ENCODE results near the gene DOCK1. TPM values are rescaled to one million over a fixed set of nuclear protein-coding genes. Genes with fewer than 3 reads are reported as not detected.
"Not testable (repeated sequence)": the region's sequence is repeated elsewhere in the genome, so short reads cannot be mapped to it uniquely, and the experiment has no call there.

The DOCK1 gene
- total RNA-seq, 2 experiments from 2014 or later = not detected

DNA sequence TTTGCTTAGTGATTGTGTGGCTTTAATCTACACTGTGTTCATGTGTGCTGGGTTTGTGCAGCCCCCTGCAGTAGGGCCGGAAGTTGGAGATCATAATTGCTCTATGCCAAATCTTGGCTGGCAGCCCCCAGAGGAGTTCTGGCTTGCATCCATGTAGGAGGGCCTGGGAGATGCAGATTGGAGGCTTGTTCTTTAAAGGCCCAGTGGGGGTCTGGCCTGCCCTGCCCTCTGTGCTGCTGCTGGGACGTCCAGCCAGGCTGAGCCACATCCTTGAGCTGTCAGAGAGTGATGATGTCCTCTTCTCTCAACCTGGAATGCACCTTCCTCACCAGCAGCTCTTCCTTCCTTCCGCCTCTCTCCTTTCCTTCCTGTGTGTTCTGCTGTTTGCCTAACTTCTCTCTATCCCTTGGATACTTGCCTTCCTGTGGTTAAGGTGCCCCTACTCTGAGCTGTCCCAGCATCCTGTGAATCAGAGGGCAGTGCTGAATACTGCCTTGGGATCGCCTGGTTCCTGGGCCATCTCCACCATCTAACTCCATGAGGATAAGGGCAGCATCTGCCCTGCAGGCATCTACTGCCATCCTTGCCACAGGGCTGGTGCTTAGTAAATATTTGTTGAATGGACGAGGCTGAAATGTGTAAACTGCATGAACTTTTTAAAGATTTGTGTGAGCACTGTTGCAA is 30.2 kb downstream of the DOCK1 start:
- Mint-ChIP-seq H3K27me3 (no peaks in the 10 kb centered on the region), H3K4me1 (ENCODE audit: low read depth) (no peaks in the 10 kb centered on the region), H3K4me3 (no peak overlapping the region), H3K36me3 (ENCODE audit: low read depth) (no peaks in the 10 kb centered on the region), H3K9me3 (peaks cover 4% of the 10 kb centered on the region), H3K27ac (no peak overlapping the region)
- ATAC-seq (ENCODE audit: poor library complexity) = no peak
- CTCF ChIA-PET = no interaction called here
- no peaks in the 10 kb centered on the region for H3K27me3 ChIP-seq (ENCODE audit: control insufficient read depth in 1 of 2, insufficient read depth in 2 of 2, low read length in 2 of 2)
- H3K4me1 ChIP-seq (ENCODE audit: insufficient read depth, low read length) = no peaks in the 10 kb centered on the region
- H3K36me3 ChIP-seq (ENCODE audit: insufficient read depth, low read length) = no peaks in the 10 kb centered on the region
- no peak overlapping the region for H3K27ac ChIP-seq (ENCODE audit: low read depth in 1 of 2, low read length in 2 of 2)
- intact Hi-C loops (cut with DNase I, micrococcal nuclease) = no loop called here
- peaks cover 0 to 15% of the 10 kb centered on the region in 2 experiments for H3K9me3 ChIP-seq (ENCODE audit: control insufficient read depth in 1 of 2, insufficient read depth in 1 of 2, low read length in 2 of 2)
- no peak for TF ChIP-seq CTCF (IDR thresholded peaks at IDR 0.05)
- POLR2A ChIA-PET = no interaction called here
- no peak overlapping the region for H3K4me3 ChIP-seq (ENCODE audit: low read length)
- DNase-seq = no peak

- DNase-seq (no peak), ATAC-seq (ENCODE audit: poor library complexity) (no peak)
- Histone ChIP-seq H3K27ac (ENCODE audit: low read depth in 1 of 2, low read length in 2 of 2) (no peak overlapping the region), H3K9me3 (ENCODE audit: control insufficient read depth in 1 of 2, insufficient read depth in 1 of 2, low read length in 2 of 2) (peaks cover 0 to 11% of the 10 kb centered on the region in 2 experiments), H3K36me3 (ENCODE audit: insufficient read depth, low read length) (no peaks in the 10 kb centered on the region), H3K4me3 (ENCODE audit: low read length) (no peak overlapping the region), H3K4me1 (ENCODE audit: insufficient read depth, low read length) (no peaks in the 10 kb centered on the region), H3K27me3 (ENCODE audit: control insufficient read depth in 1 of 2, insufficient read depth in 2 of 2, low read length in 2 of 2) (no peaks in the 10 kb centered on the region)
- CTCF ChIA-PET = interaction anchor here (0.6 kb wide), 1 partner anchor 328 kb away, joined by 3 read pairs; no protein-coding TSS in a partner anchor
- Mint-ChIP-seq H3K4me1 (ENCODE audit: low read depth) (no peaks in the 10 kb centered on the region), H3K27ac (no peak overlapping the region), H3K4me3 (no peak overlapping the region), H3K9me3 (peaks cover 4% of the 10 kb centered on the region), H3K27me3 (no peaks in the 10 kb centered on the region), H3K36me3 (ENCODE audit: low read depth) (no peaks in the 10 kb centered on the region)
- TF ChIP-seq CTCF (IDR thresholded peaks at IDR 0.05) = no peak
- intact Hi-C loops (cut with DNase I, micrococcal nuclease) = no loop called here
- POLR2A ChIA-PET = no interaction called here
These were observed 31.8 kb downstream of the DOCK1 start for GRCh38 chr10:126937026-126937425.

DNA sequence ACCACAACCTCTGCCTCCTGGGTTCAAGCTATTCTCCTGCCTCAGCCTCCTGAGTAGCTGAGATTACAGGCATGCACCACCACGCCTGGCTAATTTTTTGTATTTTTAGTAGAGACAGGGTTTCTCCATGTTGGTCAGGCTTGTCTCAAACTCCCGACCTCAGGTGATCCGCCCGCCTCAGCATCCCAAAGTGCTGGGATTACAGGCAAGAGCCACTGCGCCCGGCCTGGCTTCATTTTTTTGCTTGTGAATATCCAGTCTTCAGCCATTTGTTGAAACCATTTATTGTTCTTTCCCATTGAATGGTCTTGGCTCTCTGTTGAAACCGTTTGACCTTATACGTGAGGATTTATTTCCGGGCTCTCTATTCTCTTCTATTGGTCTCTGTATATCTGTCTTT is 32.9 kb downstream of the DOCK1 start:
- H3K9me3 ChIP-seq (ENCODE audit: control insufficient read depth in 1 of 2, insufficient read depth in 1 of 2, low read length in 2 of 2); H3K36me3 ChIP-seq (ENCODE audit: insufficient read depth, low read length); H3K36me3 Mint-ChIP-seq (ENCODE audit: low read depth); DNase-seq; H3K27me3 ChIP-seq (ENCODE audit: control insufficient read depth in 1 of 2, insufficient read depth in 2 of 2, low read length in 2 of 2); H3K4me3 ChIP-seq (ENCODE audit: low read length); ATAC-seq (ENCODE audit: poor library complexity); H3K9me3 Mint-ChIP-seq; H3K4me3 Mint-ChIP-seq; H3K4me1 Mint-ChIP-seq (ENCODE audit: low read depth); H3K27me3 Mint-ChIP-seq; H3K4me1 ChIP-seq (ENCODE audit: insufficient read depth, low read length); intact Hi-C loops (cut with DNase I, micrococcal nuclease); CTCF ChIA-PET; POLR2A ChIA-PET; H3K27ac Mint-ChIP-seq; H3K27ac ChIP-seq (ENCODE audit: low read depth in 1 of 2, low read length in 2 of 2): not testable (repeated sequence)

DNA sequence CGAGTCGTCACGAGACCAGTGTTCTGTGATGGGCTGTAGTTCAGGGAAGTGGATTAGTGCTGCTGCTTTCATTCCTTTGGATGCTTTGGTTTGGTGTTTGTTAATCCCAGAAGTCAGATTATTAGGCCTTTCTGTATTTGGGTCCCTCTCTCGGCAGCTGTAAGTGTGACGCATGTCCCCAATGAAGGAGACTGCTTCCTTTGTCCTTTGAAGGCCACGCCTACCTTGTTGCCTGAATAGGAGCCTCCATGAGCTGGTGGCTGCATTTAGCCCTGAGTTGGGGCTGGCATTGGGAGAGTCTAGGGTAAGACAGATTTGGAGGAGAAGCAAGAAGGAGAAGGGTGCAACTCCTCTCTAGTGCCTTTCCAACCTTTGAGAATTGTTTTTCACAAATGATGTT is 34.5 kb downstream of the DOCK1 start:
- POLR2A ChIA-PET = no interaction called here
- ATAC-seq (ENCODE audit: poor library complexity) (no peak), DNase-seq (no peak)
- CTCF ChIA-PET = no interaction called here
- Histone ChIP-seq H3K9me3 (ENCODE audit: control insufficient read depth in 1 of 2, insufficient read depth in 1 of 2, low read length in 2 of 2) (peaks cover 0 to 20% of the 10 kb centered on the region in 2 experiments), H3K36me3 (ENCODE audit: insufficient read depth, low read length) (no peaks in the 10 kb centered on the region), H3K27me3 (ENCODE audit: control insufficient read depth in 1 of 2, insufficient read depth in 2 of 2, low read length in 2 of 2) (no peaks in the 10 kb centered on the region), H3K4me1 (ENCODE audit: insufficient read depth, low read length) (no peaks in the 10 kb centered on the region), H3K4me3 (ENCODE audit: low read length) (no peak overlapping the region), H3K27ac (ENCODE audit: low read depth in 1 of 2, low read length in 2 of 2) (no peak overlapping the region)
- no peak overlapping the region for H3K27ac Mint-ChIP-seq
- intact Hi-C loops (cut with DNase I, micrococcal nuclease) = no loop called here
- H3K4me3 Mint-ChIP-seq = no peak overlapping the region
- no peaks in the 10 kb centered on the region for H3K27me3 Mint-ChIP-seq
- H3K36me3 Mint-ChIP-seq (ENCODE audit: low read depth) = no peaks in the 10 kb centered on the region
- TF ChIP-seq CTCF (IDR thresholded peaks at IDR 0.05) = no peak
- peaks cover 4% of the 10 kb centered on the region for H3K9me3 Mint-ChIP-seq
- no peaks in the 10 kb centered on the region for H3K4me1 Mint-ChIP-seq (ENCODE audit: low read depth)
